ENCODE data around the gene CETP.

DNA sequence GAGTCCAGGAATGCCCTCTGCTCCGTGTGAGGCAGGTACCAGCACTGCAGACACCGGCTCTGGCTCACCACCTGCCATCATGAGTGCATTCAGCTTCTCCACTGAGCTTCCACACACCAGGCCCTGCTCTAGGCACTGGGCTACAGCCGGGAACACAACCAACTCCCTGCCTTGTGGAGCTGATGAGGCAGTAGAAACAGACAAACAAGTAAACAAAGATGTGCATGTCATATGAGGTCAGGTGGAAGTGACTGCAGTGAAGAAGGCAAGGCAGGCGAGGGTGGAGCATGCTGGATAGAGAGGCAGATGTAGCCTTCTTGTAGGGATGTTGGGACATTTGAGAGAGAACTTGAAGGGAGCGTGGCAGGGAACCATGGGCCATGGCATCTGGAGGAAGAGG is 32.6 kb downstream of the CETP start:
- TF ChIP-seq CTCF (IDR thresholded peaks at IDR 0.05) (no peak), POLR2A (IDR thresholded peaks at IDR 0.05) (no peak)

Measured in esophagus squamous epithelium (tissue), 4 donors.